ENCODE measurements around the gene DUS1L. TPM values are rescaled to one million over a fixed set of nuclear protein-coding genes. Genes with fewer than 3 reads are reported as not detected.
A peak's percentile ranks its signal among the peaks of the same experiment; 100 is the strongest.

Gene DUS1L
- total RNA-seq, 4 donors from 2014 or later: 98.6 to 306 (median 132) TPM

- Histone ChIP-seq H3K27me3 (no peaks in the 10 kb centered on the region), H3K4me1 (peaks cover 11 to 18% (median 13%) of the 10 kb centered on the region in 4 donors), H3K36me3 (peaks cover 0 to 65% (median 32%) of the 10 kb centered on the region in 4 donors), H3K27ac (no peak overlapping the region), H3K9me3 (no peaks in the 10 kb centered on the region), H3K4me3 (no peak overlapping the region)
- no peak for DNase-seq
- 95% methylated on average over 21 of the region's 40 CpGs; no CpG with 5 or more reads in 1 of the 2 donors for WGBS, 2 donors (ENCODE audit: low coverage in 1 of 2)
- intact Hi-C loops (cut with DNase I; ENCODE audit: low total_unique reads): no loop called here
- TF ChIP-seq CTCF (IDR thresholded peaks at IDR 0.05): no peak
- TF ChIP-seq POLR2A (IDR thresholded peaks at IDR 0.05): no peak
- TF ChIP-seq POLR2AphosphoS5 (IDR thresholded peaks at IDR 0.05): no peak
- TF ChIP-seq EP300 (IDR thresholded peaks at IDR 0.05; ENCODE audit: low read depth): no peak
- in situ Hi-C loops (cut with MboI; ENCODE audit: low pct_ligation_motif_present in 1 of 4, low pct_unique_long_range_greater_than_20kb in 1 of 4, low sequenced_read_pairs in 3 of 4): no loop called here
Measured at GRCh38 chr17:82092995-82093751, 27.6 kb upstream of the DUS1L start.

- Histone ChIP-seq H3K27me3 (no peaks in the 10 kb centered on the region), H3K4me1 (peaks cover 11 to 17% (median 13%) of the 10 kb centered on the region in 4 donors), H3K9me3 (no peaks in the 10 kb centered on the region), H3K27ac (no peak overlapping the region), H3K4me3 (no peak overlapping the region), H3K36me3 (peaks cover 0 to 71% (median 35%) of the 10 kb centered on the region in 4 donors)
- no peak for TF ChIP-seq POLR2A (IDR thresholded peaks at IDR 0.05)
- peak; percentile 7 for DNase-seq
- WGBS, 2 donors (ENCODE audit: low coverage in 1 of 2): 94% methylated on average over 19 of the region's 20 CpGs; no CpG with 5 or more reads in 1 of the 2 donors
- intact Hi-C loops (cut with DNase I; ENCODE audit: low total_unique reads) (no loop called here), in situ Hi-C loops (cut with MboI; ENCODE audit: low pct_ligation_motif_present in 1 of 4, low pct_unique_long_range_greater_than_20kb in 1 of 4, low sequenced_read_pairs in 3 of 4) (no loop called here)
Measured at GRCh38 chr17:82092628-82092994, 27.0 kb upstream of the DUS1L start.

- WGBS, 2 donors (ENCODE audit: low coverage in 1 of 2): 93% methylated on average over 17 of the region's 23 CpGs; no CpG with 5 or more reads in 1 of the 2 donors
- peaks cover 0 to 75% (median 38%) of the 10 kb centered on the region in 4 donors for H3K36me3 ChIP-seq
- no peaks in the 10 kb centered on the region for H3K9me3 ChIP-seq
- no peak for DNase-seq
- in situ Hi-C loops (cut with MboI; ENCODE audit: low pct_ligation_motif_present in 1 of 4, low pct_unique_long_range_greater_than_20kb in 1 of 4, low sequenced_read_pairs in 3 of 4) (no loop called here), intact Hi-C loops (cut with DNase I; ENCODE audit: low total_unique reads) (no loop called here)
- no peak for TF ChIP-seq POLR2A (IDR thresholded peaks at IDR 0.05)
- TF ChIP-seq CTCF (IDR thresholded peaks at IDR 0.05): no peak
- TF ChIP-seq EP300 (IDR thresholded peaks at IDR 0.05; ENCODE audit: low read depth): no peak
- TF ChIP-seq POLR2AphosphoS5 (IDR thresholded peaks at IDR 0.05): no peak
- H3K27me3 ChIP-seq: no peaks in the 10 kb centered on the region
- H3K27ac ChIP-seq: no peak overlapping the region
- peaks cover 9 to 12% (median 10%) of the 10 kb centered on the region in 4 donors for H3K4me1 ChIP-seq
- H3K4me3 ChIP-seq: no peak overlapping the region
Measured at GRCh38 chr17:82092094-82092586, 26.5 kb upstream of the DUS1L start.

- intact Hi-C loops (cut with DNase I; ENCODE audit: low total_unique reads) (no loop called here), in situ Hi-C loops (cut with MboI; ENCODE audit: low pct_ligation_motif_present in 1 of 4, low pct_unique_long_range_greater_than_20kb in 1 of 4, low sequenced_read_pairs in 3 of 4) (no loop called here)
- DNase-seq: no peak
- H3K27ac ChIP-seq: no peak overlapping the region
- H3K36me3 ChIP-seq: peaks cover 0 to 76% (median 41%) of the 10 kb centered on the region in 4 donors
- peaks cover 2 to 6% (median 4%) of the 10 kb centered on the region in 4 donors for H3K4me1 ChIP-seq
- no peaks in the 10 kb centered on the region for H3K9me3 ChIP-seq
- no peak overlapping the region for H3K4me3 ChIP-seq
- TF ChIP-seq EP300 (IDR thresholded peaks at IDR 0.05; ENCODE audit: low read depth) (no peak), POLR2AphosphoS5 (IDR thresholded peaks at IDR 0.05) (no peak), POLR2A (IDR thresholded peaks at IDR 0.05) (no peak)
- WGBS, 2 donors (ENCODE audit: low coverage in 1 of 2): 95% methylated on average over 37 of the region's 37 CpGs; no CpG with 5 or more reads in 1 of the 2 donors
- H3K27me3 ChIP-seq: no peaks in the 10 kb centered on the region
Measured at GRCh38 chr17:82091264-82092066, 25.9 kb upstream of the DUS1L start.
